ENCODE data around the gene CACNA1I. TPM values are rescaled to one million over a fixed set of nuclear protein-coding genes. Genes with fewer than 3 reads are reported as not detected.
"Not testable (repeated sequence)": the region's sequence is repeated elsewhere in the genome, so short reads cannot be mapped to it uniquely, and the experiment has no call there.

Gene CACNA1I
- 0.03 TPM in 1 of 2 replicates, not detected in the other for total RNA-seq (2014; rRNA removed; shearing (Covaris generic))

GRCh38 chr22:39570665-39571064 lies at the start of gene CACNA1I:
CACNA1I (plus strand) TSS chr22:39570753; CDS start chr22:39570753, 0 bp downstream.
- no peak for DNase-seq (ENCODE audit: low read depth in 1 of 2, low spot score in 2 of 2)
- peaks cover 13% of the 10 kb centered on the region for H3K4me1 ChIP-seq (replicated peaks)
- no peaks in the 10 kb centered on the region for H3K27me3 ChIP-seq (replicated peaks)
- H3K9me3 ChIP-seq (replicated peaks): no peaks in the 10 kb centered on the region
- H3K27ac ChIP-seq: no peak within 1 kb of the TSS
- H3K4me3 ChIP-seq: no peak within 1 kb of the TSS
- no peaks in the 10 kb centered on the region for H3K36me3 ChIP-seq

GRCh38 chr22:39521106-39521885 lies 49.3 kb upstream of the CACNA1I start:
- H3K4me3 ChIP-seq: peak overlapping the region; percentile 96
- H3K9me3 ChIP-seq (replicated peaks); H3K27me3 ChIP-seq (replicated peaks): not testable (repeated sequence)
- peak overlapping the region; percentile 99 for H3K27ac ChIP-seq
- peak in 1 of 2 experiments; percentile 23 for DNase-seq (ENCODE audit: low read depth in 1 of 2, low spot score in 2 of 2)
- H3K4me1 ChIP-seq (replicated peaks): peaks cover 38% of the 10 kb centered on the region
- peaks cover 79% of the 10 kb centered on the region for H3K36me3 ChIP-seq

- H3K9me3 ChIP-seq (replicated peaks); H3K27me3 ChIP-seq (replicated peaks); H3K27ac ChIP-seq; DNase-seq (ENCODE audit: low read depth in 1 of 2, low spot score in 2 of 2): not testable (repeated sequence)
- Histone ChIP-seq H3K36me3 (peaks cover 76% of the 10 kb centered on the region), H3K4me1 (replicated peaks) (peaks cover 38% of the 10 kb centered on the region), H3K4me3 (peak overlapping the region; percentile 96)
Observed at GRCh38 chr22:39522091-39522490, 48.5 kb upstream of the CACNA1I start.

GRCh38 chr22:39522567-39523300 lies 47.8 kb upstream of the CACNA1I start:
- H3K4me1 ChIP-seq (replicated peaks): peaks cover 36% of the 10 kb centered on the region
- DNase-seq (ENCODE audit: low read depth in 1 of 2, low spot score in 2 of 2): peak in 1 of 2 experiments; percentile 52
- H3K4me3 ChIP-seq: peak overlapping the region; percentile 96

GRCh38 chr22:39524089-39524752 lies 46.3 kb upstream of the CACNA1I start:
- H3K36me3 ChIP-seq: peaks cover 87% of the 10 kb centered on the region
- no peaks in the 10 kb centered on the region for H3K9me3 ChIP-seq (replicated peaks)
- no peak overlapping the region for H3K4me3 ChIP-seq
- DNase-seq (ENCODE audit: low read depth in 1 of 2, low spot score in 2 of 2): no peak
- H3K27ac ChIP-seq: no peak overlapping the region
- H3K27me3 ChIP-seq (replicated peaks): no peaks in the 10 kb centered on the region
- peaks cover 34% of the 10 kb centered on the region for H3K4me1 ChIP-seq (replicated peaks)

More at GRCh38 chr22:39522567-39523300, 47.8 kb upstream of the CACNA1I start:
- no peaks in the 10 kb centered on the region for H3K9me3 ChIP-seq (replicated peaks)
- peaks cover 76% of the 10 kb centered on the region for H3K36me3 ChIP-seq
- H3K27me3 ChIP-seq (replicated peaks): no peaks in the 10 kb centered on the region
- no peak overlapping the region for H3K27ac ChIP-seq

GRCh38 chr22:39524753-39525657 lies 45.5 kb upstream of the CACNA1I start:
- Histone ChIP-seq H3K27ac (no peak overlapping the region), H3K27me3 (replicated peaks) (no peaks in the 10 kb centered on the region), H3K4me1 (replicated peaks) (peaks cover 33% of the 10 kb centered on the region), H3K4me3 (no peak overlapping the region), H3K36me3 (peaks cover 91% of the 10 kb centered on the region), H3K9me3 (replicated peaks) (no peaks in the 10 kb centered on the region)
- DNase-seq (ENCODE audit: low read depth in 1 of 2, low spot score in 2 of 2): no peak

- H3K36me3 ChIP-seq: peaks cover 93% of the 10 kb centered on the region
- DNase-seq (ENCODE audit: low read depth in 1 of 2, low spot score in 2 of 2): no peak
- H3K4me3 ChIP-seq: no peak overlapping the region
- H3K4me1 ChIP-seq (replicated peaks): peaks cover 33% of the 10 kb centered on the region
- H3K27me3 ChIP-seq (replicated peaks): no peaks in the 10 kb centered on the region
- H3K9me3 ChIP-seq (replicated peaks): no peaks in the 10 kb centered on the region
- no peak overlapping the region for H3K27ac ChIP-seq
Observed at GRCh38 chr22:39525658-39525975, 44.9 kb upstream of the CACNA1I start.

GRCh38 chr22:39526736-39527171 lies 43.8 kb upstream of the CACNA1I start:
- H3K27ac ChIP-seq: no peak overlapping the region
- DNase-seq (ENCODE audit: low read depth in 1 of 2, low spot score in 2 of 2): peak in 1 of 2 experiments; percentile 22
- no peak overlapping the region for H3K4me3 ChIP-seq
- H3K27me3 ChIP-seq (replicated peaks): no peaks in the 10 kb centered on the region
- peaks cover 92% of the 10 kb centered on the region for H3K36me3 ChIP-seq
- H3K9me3 ChIP-seq (replicated peaks): no peaks in the 10 kb centered on the region
- H3K4me1 ChIP-seq (replicated peaks): peaks cover 44% of the 10 kb centered on the region

GRCh38 chr22:39527481-39527961 lies 43.0 kb upstream of the CACNA1I start:
- peak in 1 of 2 experiments; percentile 17 for DNase-seq (ENCODE audit: low read depth in 1 of 2, low spot score in 2 of 2)

GRCh38 chr22:39528080-39528661 lies 42.4 kb upstream of the CACNA1I start:
- Histone ChIP-seq H3K4me3 (no peak overlapping the region), H3K27ac (no peak overlapping the region), H3K4me1 (replicated peaks) (peaks cover 39% of the 10 kb centered on the region), H3K36me3 (peaks cover 84% of the 10 kb centered on the region), H3K9me3 (replicated peaks) (no peaks in the 10 kb centered on the region), H3K27me3 (replicated peaks) (no peaks in the 10 kb centered on the region)
- DNase-seq (ENCODE audit: low read depth in 1 of 2, low spot score in 2 of 2): no peak

More at GRCh38 chr22:39527481-39527961, 43.0 kb upstream of the CACNA1I start:
- H3K4me1 ChIP-seq (replicated peaks): peaks cover 46% of the 10 kb centered on the region
- no peak overlapping the region for H3K27ac ChIP-seq
- H3K36me3 ChIP-seq: peaks cover 91% of the 10 kb centered on the region
- H3K27me3 ChIP-seq (replicated peaks): no peaks in the 10 kb centered on the region
- H3K9me3 ChIP-seq (replicated peaks): no peaks in the 10 kb centered on the region
- H3K4me3 ChIP-seq: no peak overlapping the region

GRCh38 chr22:39528681-39529486 lies 41.7 kb upstream of the CACNA1I start:
- Histone ChIP-seq H3K36me3 (peaks cover 77% of the 10 kb centered on the region), H3K9me3 (replicated peaks) (no peaks in the 10 kb centered on the region), H3K27ac (no peak overlapping the region), H3K4me1 (replicated peaks) (peaks cover 35% of the 10 kb centered on the region), H3K27me3 (replicated peaks) (no peaks in the 10 kb centered on the region), H3K4me3 (no peak overlapping the region)
- peak; percentile 79 to 91 for DNase-seq (ENCODE audit: low read depth in 1 of 2, low spot score in 2 of 2)

- Histone ChIP-seq H3K27me3 (replicated peaks) (no peaks in the 10 kb centered on the region), H3K4me1 (replicated peaks) (peaks cover 37% of the 10 kb centered on the region), H3K36me3 (peaks cover 71% of the 10 kb centered on the region), H3K9me3 (replicated peaks) (no peaks in the 10 kb centered on the region), H3K27ac (no peak overlapping the region), H3K4me3 (no peak overlapping the region)
- DNase-seq (ENCODE audit: low read depth in 1 of 2, low spot score in 2 of 2): no peak
Observed at GRCh38 chr22:39529487-39529851, 41.1 kb upstream of the CACNA1I start.
